Ovary (tissue), 3 donors: ENCODE results near the gene SLC5A2.

Source experiments
- EP300 ChIP-seq: sonication (generic); formaldehyde crosslinking; IDR thresholded peaks from one replicate; pipeline ENCODE4 v1.6.1; 2017; ENCODE audit warnings: antibody characterized with exemption
- POLR2A ChIP-seq: fragments of 450-650 bp; IDR thresholded peaks from one replicate; pipeline ENCODE4 v1.6.1; 2017; ENCODE audit warnings: antibody characterized with exemption, mild to moderate bottlenecking, moderate library complexity
- TF ChIP-seq, protein P1 (sequence below), 3 donors: fragments of 450-650 bp in 2 of 3; fragments of 200-600 bp in 1 of 3; IDR thresholded peaks; one replicate each; pipeline versions ENCODE4 v1.5.1 to v1.8.0; 2016 to 2022; ENCODE audit warnings: antibody characterized with exemption in 3 of 3, mild to moderate bottlenecking in 1 of 3
- donor health status: DM: no; HTN: no; CAD: no.

DNA sequence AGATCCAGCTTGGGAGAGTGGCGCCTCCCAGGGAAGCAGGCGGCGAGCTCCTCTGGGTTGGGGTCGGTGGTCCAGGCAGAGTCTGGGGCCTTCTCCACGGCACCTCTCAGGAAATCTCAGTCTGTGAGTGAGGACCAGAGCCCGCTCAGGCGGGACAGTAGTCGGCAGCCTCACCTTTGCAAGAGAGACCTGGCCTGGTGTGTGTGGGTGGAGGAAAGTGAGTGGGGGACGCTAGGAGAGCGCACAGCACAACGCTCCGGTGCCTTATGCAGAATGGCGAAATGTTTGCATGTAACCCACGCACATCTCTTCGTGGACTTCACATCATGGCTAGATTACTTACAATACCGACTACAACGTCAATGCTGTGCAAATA is 47.0 kb downstream of the SLC5A2 start:
- TF ChIP-seq POLR2A (no peak), EP300 (no peak)
- TF ChIP-seq, protein P1, sequence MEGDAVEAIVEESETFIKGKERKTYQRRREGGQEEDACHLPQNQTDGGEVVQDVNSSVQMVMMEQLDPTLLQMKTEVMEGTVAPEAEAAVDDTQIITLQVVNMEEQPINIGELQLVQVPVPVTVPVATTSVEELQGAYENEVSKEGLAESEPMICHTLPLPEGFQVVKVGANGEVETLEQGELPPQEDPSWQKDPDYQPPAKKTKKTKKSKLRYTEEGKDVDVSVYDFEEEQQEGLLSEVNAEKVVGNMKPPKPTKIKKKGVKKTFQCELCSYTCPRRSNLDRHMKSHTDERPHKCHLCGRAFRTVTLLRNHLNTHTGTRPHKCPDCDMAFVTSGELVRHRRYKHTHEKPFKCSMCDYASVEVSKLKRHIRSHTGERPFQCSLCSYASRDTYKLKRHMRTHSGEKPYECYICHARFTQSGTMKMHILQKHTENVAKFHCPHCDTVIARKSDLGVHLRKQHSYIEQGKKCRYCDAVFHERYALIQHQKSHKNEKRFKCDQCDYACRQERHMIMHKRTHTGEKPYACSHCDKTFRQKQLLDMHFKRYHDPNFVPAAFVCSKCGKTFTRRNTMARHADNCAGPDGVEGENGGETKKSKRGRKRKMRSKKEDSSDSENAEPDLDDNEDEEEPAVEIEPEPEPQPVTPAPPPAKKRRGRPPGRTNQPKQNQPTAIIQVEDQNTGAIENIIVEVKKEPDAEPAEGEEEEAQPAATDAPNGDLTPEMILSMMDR (IDR thresholded peaks at IDR 0.05): no peak
